OCI-LY7 (cell line): ENCODE data around the gene RAB35. TPM values are rescaled to one million over a fixed set of nuclear protein-coding genes. Genes with fewer than 3 reads are reported as not detected.

Source experiments
- BruUV-seq: library from RNA; stranded (reverse); fragments of 400-500 nt; replicated peaks from 2 replicates; lab custom pipeline; 2021; lab: Mats Ljungman, UMichigan
- CTCF ChIA-PET: fragments of 300-600 bp; sonication (Branson Sonifier 250); formaldehyde crosslinking; loops from one replicate; lab custom pipeline; 2022; ENCODE audit warnings: antibody characterized with exemption; ENCODE audit not compliant: unreplicated experiment; lab: Charles Lee
- POLR2A ChIA-PET: fragments of 300-600 bp; sonication (Branson Sonifier 250); formaldehyde crosslinking; loops from one replicate; lab custom pipeline; 2022; ENCODE audit warnings: antibody characterized with exemption; lab: Charles Lee
- DNase-seq: peaks from one replicate; pipeline ENCODE4 v3.0.0-alpha.2; 2015; ENCODE audit warnings: low spot score
- H2AFZ ChIP-seq: fragments of 200-600 bp; sonication (generic), shearing (Covaris generic); 2 replicates; pipeline ENCODE4 v1.6.1; 2014; ENCODE audit warnings: mild to moderate bottlenecking, antibody characterized with exemption, low read length, moderate library complexity
- H3K27ac ChIP-seq: fragments of 200-600 bp; sonication (generic); 2 replicates; pipeline ENCODE4 v1.5.1; 2014; ENCODE audit warnings: mixed run types, low read depth, mild to moderate bottlenecking, moderate library complexity, low read length, inconsistent platforms; ENCODE audit not compliant: poor library complexity, severe bottlenecking
- H3K36me3 ChIP-seq: fragments of 200-600 bp; sonication (generic); 2 replicates; pipeline ENCODE4 v1.6.1; 2014; ENCODE audit warnings: mild to moderate bottlenecking, antibody characterized with exemption, low read length, moderate library complexity, mixed read lengths; ENCODE audit not compliant: insufficient read depth
- H3K4me1 ChIP-seq: fragments of 200-600 bp; sonication (generic); 2 replicates; pipeline ENCODE4 v1.5.1; 2014; ENCODE audit warnings: mild to moderate bottlenecking, low read length; ENCODE audit not compliant: insufficient read depth, poor library complexity, severe bottlenecking
- H3K4me2 ChIP-seq: fragments of 200-600 bp; sonication (generic); 2 replicates; pipeline ENCODE4 v1.6.1; 2014; ENCODE audit warnings: mild to moderate bottlenecking, low read length
- H3K4me3 ChIP-seq: fragments of 200-600 bp; sonication (generic); 2 replicates; pipeline ENCODE4 v1.5.1; 2014; ENCODE audit warnings: mild to moderate bottlenecking, low read depth, low read length; ENCODE audit not compliant: poor library complexity, severe bottlenecking
- H3K79me2 ChIP-seq: fragments of 200-600 bp; sonication (generic); 2 replicates; pipeline ENCODE4 v1.6.1; 2016; ENCODE audit warnings: low read depth, mild to moderate bottlenecking, low read length, moderate library complexity, mixed read lengths; ENCODE audit not compliant: insufficient read depth
- H3K9me2 ChIP-seq: fragments of 200-600 bp; sonication (generic); 2 replicates; pipeline ENCODE4 v1.6.1; 2016; ENCODE audit warnings: mild to moderate bottlenecking, low read length, mixed read lengths; ENCODE audit not compliant: insufficient read depth
- H3K9me3 ChIP-seq: fragments of 200-600 bp; sonication (generic); 2 replicates; pipeline ENCODE4 v1.6.1; 2014; ENCODE audit warnings: mild to moderate bottlenecking, mixed run types, low read length, mixed read lengths
- H4K20me1 ChIP-seq: fragments of 200-600 bp; sonication (generic); 2 replicates; pipeline ENCODE4 v1.6.1; 2014; ENCODE audit warnings: mild to moderate bottlenecking, antibody characterized with exemption, low read length, moderate library complexity, mixed read lengths; ENCODE audit not compliant: insufficient read depth
- EZH2phosphoT487 ChIP-seq: fragments of 200-600 bp; sonication (generic); IDR thresholded peaks from 2 replicates; pipeline ENCODE4 v1.6.1; 2018; ENCODE audit warnings: low read depth, borderline replicate concordance, mild to moderate bottlenecking, mixed run types, antibody characterized with exemption, low read length, moderate library complexity, mixed read lengths
- intact Hi-C: fragments of 100-400 bp; cut with micrococcal nuclease; formaldehyde crosslinking; loops from one replicate; pipeline ENCODE4 v1.10.0; 2022; ENCODE audit not compliant: unreplicated experiment
- total RNA-seq, 2 experiments: library from RNA; depleted of rRNA in 1 of 2; stranded (reverse); fragments of >200 nt in 1 of 2; shearing (Covaris generic) in 1 of 2; gene quantifications; 2 replicates each; pipeline ENCODE4 v1.2.3, GENCODE V29; 2014 to 2022
- TF ChIP-seq, protein P1 (sequence below): fragments of 200-600 bp; sonication (generic); conservative IDR thresholded peaks from 2 replicates; pipeline ENCODE4 v1.5.1; 2014; ENCODE audit warnings: mild to moderate bottlenecking, antibody characterized with exemption, low read length, moderate library complexity, mixed read lengths

RAB35 gene
- total RNA-seq, 2 experiments from 2014 or later = 42.2 to 85.9 TPM

DNA sequence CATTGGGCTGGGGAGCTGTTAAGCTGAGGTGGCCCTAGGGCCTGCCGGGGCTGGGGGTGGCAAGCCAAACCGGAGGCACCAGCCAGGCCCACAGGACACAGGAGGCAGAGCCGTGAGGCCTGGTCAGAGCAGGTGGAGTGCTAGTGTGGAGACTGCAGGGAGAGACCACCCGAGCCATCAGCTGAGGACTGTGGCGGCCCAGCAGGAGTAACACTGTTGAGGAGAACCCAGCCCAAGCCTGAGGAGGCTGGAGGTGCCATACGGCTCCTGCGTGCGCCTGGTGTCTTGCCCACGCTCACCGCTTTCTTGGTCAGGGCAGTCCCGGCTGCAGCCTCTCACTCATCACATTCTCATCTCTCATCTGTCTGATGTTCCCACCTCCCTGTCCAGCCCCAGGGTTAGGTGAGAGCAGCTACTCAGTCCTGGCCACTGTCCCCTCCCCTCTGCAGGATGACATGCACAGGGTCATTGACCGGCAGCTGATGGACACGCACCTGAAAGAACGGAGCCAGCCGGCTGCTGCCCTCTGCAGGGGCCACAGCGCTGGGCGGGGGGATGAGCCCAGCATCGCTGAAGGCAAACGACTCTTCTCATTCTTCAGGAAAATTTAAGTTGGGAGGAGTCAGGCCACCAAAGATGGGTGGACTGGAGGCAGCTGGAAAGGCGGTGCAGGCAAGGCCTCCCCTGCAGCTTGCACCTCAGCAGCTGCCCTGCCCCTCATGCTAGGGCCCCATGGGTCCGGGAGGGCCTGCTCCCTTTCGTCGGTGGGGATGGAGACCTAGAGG lies 23.8 kb downstream of the RAB35 start:
- POLR2A ChIA-PET = interaction anchor here (0.6 to 1.5 kb wide), 2 partner anchors 16 to 75 kb away, joined by 3 to 5 read pairs; no protein-coding TSS in a partner anchor
- H3K27ac ChIP-seq = no peak overlapping the region
- intact Hi-C loops = no loop called here
- no TSS peak for BruUV-seq
- H3K36me3 ChIP-seq = peaks cover 66% of the 10 kb centered on the region
- no peak overlapping the region for H3K4me3 ChIP-seq
- no peak for DNase-seq
- TF ChIP-seq, protein P1, sequence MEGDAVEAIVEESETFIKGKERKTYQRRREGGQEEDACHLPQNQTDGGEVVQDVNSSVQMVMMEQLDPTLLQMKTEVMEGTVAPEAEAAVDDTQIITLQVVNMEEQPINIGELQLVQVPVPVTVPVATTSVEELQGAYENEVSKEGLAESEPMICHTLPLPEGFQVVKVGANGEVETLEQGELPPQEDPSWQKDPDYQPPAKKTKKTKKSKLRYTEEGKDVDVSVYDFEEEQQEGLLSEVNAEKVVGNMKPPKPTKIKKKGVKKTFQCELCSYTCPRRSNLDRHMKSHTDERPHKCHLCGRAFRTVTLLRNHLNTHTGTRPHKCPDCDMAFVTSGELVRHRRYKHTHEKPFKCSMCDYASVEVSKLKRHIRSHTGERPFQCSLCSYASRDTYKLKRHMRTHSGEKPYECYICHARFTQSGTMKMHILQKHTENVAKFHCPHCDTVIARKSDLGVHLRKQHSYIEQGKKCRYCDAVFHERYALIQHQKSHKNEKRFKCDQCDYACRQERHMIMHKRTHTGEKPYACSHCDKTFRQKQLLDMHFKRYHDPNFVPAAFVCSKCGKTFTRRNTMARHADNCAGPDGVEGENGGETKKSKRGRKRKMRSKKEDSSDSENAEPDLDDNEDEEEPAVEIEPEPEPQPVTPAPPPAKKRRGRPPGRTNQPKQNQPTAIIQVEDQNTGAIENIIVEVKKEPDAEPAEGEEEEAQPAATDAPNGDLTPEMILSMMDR = no peak
- TF ChIP-seq EZH2phosphoT487 = no peak
- no peaks in the 10 kb centered on the region for H3K9me3 ChIP-seq
- H2AFZ ChIP-seq = no peak overlapping the region
- no peaks in the 10 kb centered on the region for H3K9me2 ChIP-seq
- peaks cover 5% of the 10 kb centered on the region for H3K4me1 ChIP-seq
- H3K79me2 ChIP-seq = no peaks in the 10 kb centered on the region
- no peak overlapping the region for H3K4me2 ChIP-seq
- CTCF ChIA-PET = no interaction called here
- no peaks in the 10 kb centered on the region for H4K20me1 ChIP-seq

DNA sequence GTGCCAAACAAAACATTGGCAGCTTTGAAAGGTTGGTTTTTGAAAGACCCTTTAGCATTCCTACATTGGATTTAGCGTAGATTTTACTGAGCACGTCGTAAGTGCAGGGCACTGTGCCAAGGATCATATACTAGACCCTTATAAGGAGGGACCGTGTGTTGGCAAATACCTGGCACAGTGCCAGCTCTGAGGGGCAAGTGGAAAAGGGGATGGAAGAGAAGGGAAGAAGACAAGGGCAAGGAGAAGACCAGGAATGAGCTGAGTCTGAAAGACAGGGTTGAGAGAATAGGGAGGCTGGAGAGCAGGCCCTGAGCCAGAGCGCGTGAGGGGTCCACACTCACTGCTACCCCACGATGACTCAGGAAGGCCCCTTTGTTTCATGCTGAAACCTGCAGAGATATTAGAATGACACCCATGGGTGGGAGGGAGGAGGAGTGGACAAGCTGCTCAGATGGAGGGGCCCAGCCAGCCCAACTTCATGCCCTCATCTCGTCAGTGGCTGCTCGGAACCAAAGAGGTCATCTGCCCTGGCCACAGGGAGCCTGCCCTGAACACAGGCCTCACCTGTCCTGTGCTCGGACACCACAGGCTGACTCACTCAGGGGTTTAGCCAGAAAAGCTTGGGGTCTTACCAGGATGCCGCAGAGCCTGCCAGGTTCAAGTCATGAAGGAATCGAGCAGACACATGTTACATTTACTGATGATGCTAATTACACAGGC lies 25.0 kb downstream of the RAB35 start:
- no peaks in the 10 kb centered on the region for H3K79me2 ChIP-seq
- ChIA-PET POLR2A (no interaction called here), CTCF (no interaction called here)
- no peaks in the 10 kb centered on the region for H3K9me3 ChIP-seq
- H3K4me1 ChIP-seq = peaks cover 13% of the 10 kb centered on the region
- BruUV-seq = no TSS peak
- H3K9me2 ChIP-seq = no peaks in the 10 kb centered on the region
- no peak overlapping the region for H3K4me2 ChIP-seq
- TF ChIP-seq EZH2phosphoT487 = no peak
- TF ChIP-seq, protein P1 = no peak
- H3K36me3 ChIP-seq = peaks cover 54% of the 10 kb centered on the region
- DNase-seq = no peak
- intact Hi-C loops = no loop called here
- no peaks in the 10 kb centered on the region for H4K20me1 ChIP-seq
- no peak overlapping the region for H3K27ac ChIP-seq
- no peak overlapping the region for H3K4me3 ChIP-seq
- H2AFZ ChIP-seq = no peak overlapping the region
